PFSK-1 (cell line): ENCODE results near the gene DYNC1LI2.

ENCODE experiments used
- POLR2AphosphoS5 ChIP-seq: IDR thresholded peaks from 2 replicates; pipeline ENCODE4 v1.6.1; 2012; ENCODE audit warnings: low read depth, mild to moderate bottlenecking, control low read depth, low read length, moderate library complexity
- SIN3A ChIP-seq: IDR thresholded peaks from 2 replicates; pipeline ENCODE4 v1.6.1; 2012; ENCODE audit warnings: mild to moderate bottlenecking, low read length, moderate library complexity, borderline replicate concordance; ENCODE audit not compliant: insufficient read depth

GRCh38 chr16:66701026-66701425, 50.4 kb downstream of the DYNC1LI2 start:
- TF ChIP-seq POLR2AphosphoS5 (no peak), SIN3A (no peak)
